GM21447 (cell line): ENCODE measurements around the gene WDR86.

Source experiments
- ATAC-seq: cut with Tn5 transposase; IDR thresholded peaks from one replicate; pipeline ENCODE4 v1.9.1; 2021; ENCODE audit not compliant: unreplicated experiment

WDR86 gene

DNA sequence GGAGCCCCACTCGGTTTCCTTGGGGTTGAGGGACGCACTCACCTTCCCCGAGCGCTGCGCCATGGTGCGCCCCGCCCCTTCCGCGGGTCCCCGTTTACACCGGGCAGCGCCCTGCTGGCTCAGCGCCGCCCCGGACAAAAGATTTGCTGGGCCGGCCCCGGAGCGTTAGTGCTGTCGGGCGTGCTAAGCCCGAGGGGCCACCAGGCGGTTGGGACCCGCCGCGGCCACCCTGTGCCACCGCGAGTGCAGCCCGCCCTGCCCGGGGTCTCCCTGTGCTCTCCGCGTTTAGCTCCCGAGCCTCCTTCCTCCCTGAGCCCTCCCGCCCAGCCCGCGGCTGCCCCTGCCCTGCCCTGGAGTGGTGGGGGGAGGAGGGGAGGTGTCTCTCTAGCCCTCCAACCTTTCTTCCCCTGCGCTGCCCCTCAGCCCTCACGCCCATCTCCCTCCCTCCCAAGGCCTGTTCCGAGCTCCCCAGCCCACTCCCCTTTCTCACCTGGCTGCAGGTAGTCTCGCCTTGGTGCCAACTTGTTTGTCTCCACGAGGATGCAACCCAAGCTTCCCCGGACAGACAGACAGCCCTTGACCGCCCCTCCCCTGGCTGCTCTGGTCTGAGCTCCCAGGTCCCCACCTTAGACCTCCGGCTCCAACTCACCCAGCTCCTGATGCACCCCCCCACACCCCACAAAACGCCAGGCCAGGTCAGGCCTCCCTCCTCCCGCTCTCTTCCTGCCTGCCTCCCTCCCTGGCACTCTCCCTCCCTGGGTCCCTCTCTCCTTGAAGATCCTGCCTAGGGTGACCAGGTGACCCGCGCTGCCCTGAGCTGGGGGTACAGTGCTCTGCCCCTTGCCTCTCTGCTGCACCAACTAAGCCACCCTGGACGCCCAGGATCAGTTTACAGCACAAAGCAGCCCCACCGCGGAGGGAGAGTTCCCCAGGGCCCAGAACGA lies 30.3 kb upstream of the WDR86 start, which contains the start of gene CRYGN:
TSS of gene CRYGN (minus strand) at position 287 of the 944 bp plus-strand sequence. CDS start at position 63, 224 bp downstream.
- ATAC-seq = no peak

DNA sequence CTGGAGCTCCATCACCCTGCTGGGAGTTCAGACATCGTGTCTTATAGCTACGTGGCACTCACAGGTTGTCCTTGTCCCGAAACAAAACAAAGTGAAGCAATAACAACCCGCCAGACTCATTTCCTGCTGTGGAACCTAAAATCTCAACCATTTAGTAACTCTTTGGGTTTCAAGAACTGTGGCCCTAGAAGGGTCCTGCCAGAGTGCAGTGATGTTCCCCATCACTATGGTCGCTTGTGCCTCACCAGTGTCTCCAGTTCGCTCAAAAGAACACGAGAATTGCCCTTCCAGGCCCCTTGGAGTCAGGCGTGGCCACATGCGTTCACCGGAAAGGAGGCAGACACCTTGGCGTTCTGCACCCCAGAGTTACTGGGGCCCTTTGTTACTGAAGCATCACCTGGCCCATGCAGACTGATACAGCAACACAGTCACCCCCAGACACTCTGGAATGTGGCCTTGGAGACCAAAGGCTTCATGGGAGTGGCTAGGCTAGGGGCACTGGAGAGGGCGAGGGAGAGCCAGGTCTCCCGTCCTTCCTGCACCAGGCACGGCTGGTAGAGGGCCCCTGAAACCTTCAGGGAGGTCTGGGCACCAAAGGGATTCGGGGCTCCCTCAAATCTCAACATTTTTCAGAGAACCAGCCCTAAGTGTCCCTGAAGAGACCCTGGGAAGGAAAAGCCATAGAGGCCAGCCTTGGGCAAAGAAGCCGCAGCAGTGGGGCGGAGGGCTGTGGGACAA lies 29.2 kb upstream of the WDR86 start:
- ATAC-seq = no peak

DNA sequence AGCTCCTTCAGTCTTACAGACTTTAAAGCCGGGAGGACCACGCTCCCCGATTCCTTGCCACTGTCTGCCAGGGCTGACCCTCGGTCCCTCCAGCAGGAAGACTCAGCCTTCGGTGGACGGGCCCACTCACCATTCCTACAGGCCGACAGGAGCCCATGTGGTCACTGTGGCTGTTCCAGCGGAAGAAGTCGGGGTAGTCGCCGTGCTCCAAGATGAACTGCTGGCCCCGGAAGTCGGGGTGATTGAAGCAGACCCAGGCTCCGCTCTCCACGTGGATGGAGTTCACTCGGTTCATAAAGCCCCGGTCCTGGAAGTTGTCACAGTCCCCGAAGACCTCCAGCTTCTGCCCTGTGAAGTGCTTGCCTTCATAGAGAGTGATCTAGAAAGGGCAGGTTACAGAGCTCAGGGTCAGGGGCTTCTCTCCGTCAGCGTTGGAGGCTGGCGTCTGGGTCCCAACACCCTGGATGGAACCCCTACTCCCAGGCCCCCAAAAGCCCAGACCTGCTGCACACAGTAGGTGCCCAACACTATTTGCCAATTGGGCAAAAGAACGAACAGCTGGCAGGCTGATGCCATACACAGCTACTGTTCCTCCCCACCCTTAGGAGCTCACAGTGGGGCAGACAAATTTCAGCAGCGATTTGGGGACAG lies 28.2 kb upstream of the WDR86 start:
- no peak for ATAC-seq

DNA sequence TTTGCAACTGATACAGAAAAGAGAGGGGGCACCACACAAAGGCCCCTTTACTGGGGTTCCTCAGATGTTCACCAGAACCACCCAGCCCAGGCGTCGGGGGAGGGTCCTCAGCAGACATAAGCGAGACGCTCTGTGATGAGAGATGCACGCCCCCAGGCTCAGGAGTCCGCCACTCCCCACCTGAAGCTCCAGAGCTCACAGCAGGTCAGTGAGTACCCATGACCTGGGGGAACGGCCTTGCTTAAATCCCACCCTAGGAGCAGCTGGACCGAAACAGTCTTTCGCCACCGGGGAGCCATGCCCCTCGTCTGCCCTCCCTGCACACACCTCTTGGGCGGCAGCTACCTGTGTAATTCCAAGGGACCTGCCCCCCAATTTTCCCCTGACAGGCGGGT lies 27.3 kb upstream of the WDR86 start:
- no peak for ATAC-seq

DNA sequence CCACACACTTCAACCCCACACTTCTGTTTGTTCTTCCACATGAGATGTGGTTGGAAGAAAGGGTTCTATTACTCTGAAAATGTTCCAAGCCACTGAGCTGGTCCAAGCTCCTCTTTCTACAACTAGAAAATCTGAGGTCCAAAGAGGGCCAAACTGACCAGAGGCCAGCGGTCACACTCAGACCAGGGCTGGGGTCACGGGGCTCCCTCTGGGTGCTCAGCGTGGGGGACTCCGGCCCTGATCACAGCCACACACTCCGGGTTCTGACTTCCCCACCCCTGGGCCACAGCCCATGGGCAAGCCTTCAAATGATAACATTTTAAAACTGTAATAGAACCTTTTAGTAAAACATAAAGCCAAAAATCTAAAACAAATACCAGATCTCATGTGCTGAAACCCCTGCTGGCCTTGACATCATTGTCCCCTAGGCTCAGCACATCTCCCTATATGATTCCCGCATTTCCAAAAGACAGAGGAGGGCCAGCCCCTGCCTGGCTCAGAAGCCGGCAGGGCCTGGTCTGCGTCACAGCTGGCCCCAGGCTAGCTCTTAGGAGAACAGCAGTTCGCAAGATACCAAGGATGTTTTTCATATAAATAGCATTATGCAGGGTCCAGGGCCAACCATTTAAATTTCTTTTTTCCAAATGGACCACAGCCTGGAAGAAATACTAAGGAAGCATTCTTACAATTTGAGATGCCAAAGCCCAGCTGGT lies 26.8 kb upstream of the WDR86 start:
- ATAC-seq = no peak

DNA sequence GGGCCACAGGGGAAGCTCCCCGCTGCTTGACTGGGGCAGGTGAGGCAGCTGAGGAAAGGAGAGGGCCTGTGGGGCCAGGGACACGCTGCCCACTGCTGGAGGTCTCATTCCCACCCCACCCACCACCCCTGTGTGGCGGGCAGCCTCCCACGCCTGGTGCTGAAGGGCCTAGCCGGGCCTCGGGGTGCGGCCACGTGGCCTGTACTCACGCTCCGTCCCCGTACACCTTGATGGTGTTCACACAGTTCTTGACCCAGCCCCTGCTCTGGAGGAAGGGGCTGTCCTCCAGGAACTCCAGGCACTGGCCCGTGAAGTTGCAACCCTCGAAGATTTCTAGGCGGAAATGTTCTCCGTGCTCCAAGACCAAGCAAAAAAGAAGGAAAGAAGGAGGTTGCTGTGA lies 26.1 kb upstream of the WDR86 start:
- no peak for ATAC-seq

DNA sequence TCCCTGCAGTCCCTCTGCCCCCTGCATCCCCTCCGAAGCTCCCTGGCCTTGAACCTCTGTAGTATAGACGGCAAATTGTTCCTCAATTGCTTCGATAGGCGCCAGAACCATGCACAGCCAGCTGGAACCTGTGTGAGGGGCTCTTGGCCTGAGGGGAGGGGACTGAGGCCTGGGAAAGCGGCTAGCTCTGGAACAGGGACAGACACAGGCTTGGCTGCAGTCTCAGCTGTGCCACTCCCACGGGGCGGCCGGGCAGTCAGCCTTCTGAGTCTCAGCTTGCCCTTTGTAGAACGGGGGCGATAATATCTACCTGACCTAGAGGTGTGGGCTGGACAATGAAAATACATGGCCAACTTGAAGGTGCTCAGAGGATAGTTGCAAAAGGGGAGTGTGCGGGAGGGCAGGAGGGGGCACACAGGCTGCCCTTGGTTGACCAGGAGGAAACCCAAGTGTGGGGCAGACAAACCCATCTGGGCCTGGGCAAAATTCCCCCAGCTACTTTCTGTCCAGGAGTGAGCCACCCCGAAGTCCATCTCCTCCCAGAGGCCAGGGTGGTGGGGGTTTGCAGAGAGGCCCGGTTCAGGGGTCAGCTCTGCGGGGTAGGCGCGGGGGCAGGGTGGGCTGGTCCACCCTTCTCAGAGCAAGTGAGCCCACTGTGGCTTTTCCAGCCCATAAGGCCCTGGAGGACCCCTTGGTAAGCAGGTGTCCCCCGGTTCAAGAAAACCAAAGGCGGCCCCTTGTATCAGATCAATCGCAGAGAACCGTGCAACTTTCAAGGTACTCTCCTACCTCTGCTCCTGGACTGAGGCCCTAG lies 25.5 kb upstream of the WDR86 start:
- no peak for ATAC-seq

DNA sequence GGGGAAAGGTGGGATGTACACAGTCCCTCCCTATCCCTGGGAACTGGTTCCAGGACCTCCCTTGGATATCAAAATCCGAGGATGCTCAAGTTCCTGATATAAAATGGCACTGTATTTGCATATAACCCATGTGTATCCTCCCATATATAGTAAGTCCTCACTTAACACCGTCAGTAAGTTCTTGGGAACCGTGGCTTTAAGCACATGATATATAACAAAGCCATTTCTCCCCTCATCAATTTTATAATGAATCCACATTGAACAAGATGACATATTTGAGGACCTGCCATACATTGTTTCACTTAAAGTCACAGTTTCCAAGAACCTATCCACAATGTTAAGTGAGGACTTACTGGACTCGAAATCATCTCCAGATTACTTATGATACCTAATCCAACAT lies 24.7 kb upstream of the WDR86 start:
- no peak for ATAC-seq

DNA sequence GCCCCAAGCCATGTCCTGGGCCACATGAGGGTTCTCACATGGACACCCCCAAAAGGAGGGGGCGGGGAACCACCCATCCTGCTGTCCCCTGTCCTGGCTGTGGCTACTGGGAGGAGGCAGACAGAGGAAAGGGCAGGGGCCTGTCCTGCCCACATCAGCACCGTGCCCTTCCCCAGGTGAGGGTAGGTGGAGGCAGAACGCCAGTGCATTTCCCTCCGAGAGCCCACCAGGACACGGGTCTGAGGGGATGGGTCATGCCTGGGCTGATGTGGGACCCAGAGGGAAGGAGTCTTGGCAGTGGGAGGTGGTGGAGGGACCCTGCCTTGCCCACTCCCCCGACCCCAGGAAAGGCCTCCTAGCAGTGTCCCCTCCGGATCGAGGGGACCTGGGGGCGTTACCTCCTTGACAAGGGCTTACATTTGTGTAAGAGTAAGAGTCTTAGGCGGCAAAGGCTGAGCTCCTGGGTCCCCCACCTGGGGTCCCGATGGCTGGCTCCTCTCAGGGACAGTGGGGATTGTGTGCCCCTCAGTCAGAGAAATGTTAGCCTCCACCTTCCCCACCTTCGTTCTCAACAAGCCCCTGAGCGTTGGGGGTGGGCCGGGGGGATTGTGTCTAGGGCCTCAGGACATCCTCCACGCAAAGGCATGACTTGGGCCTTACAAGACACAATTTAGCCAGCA lies 24.0 kb upstream of the WDR86 start:
- no peak for ATAC-seq

DNA sequence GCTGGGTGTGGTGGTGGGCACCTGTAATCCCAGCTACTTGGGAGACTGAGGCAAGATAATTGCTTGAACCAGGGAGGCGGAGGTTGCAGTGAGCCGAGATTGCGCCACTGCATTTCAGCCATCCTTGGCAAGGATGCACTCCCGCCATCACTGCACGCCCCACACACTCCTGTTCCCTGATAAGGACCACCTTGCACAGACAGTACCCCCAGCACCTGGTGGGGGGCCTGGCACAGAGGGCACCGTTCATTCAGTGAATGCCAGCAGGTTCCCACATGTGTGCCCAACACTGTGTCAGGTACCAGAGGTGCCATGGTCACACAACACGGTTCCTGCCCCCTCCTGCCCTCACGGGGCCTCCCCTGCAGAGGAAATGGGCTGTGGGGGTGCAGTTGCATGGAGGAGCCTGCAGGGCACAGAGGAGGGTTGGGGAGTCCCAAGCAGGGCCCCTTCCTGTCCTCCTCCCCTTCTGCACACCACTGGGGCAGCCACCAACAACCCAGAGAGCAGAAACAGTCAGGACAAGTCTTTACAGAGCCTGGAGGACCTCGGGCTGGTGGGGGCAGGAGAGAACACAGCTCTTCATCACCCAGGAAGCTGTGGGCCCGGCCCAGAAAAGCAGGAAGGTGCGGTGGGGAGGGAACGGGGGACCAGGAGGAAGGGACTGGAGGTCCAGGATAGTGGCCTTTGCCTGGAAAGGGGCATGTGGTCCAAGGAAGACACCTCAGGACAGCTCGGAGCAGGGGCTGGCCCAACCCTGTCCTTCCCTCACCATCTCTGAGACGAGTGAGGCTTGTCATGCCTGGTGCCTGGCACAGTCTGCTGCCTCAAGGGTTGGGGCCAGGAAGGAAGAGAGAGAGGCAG lies 23.1 kb upstream of the WDR86 start:
- ATAC-seq = peak; percentile 50

DNA sequence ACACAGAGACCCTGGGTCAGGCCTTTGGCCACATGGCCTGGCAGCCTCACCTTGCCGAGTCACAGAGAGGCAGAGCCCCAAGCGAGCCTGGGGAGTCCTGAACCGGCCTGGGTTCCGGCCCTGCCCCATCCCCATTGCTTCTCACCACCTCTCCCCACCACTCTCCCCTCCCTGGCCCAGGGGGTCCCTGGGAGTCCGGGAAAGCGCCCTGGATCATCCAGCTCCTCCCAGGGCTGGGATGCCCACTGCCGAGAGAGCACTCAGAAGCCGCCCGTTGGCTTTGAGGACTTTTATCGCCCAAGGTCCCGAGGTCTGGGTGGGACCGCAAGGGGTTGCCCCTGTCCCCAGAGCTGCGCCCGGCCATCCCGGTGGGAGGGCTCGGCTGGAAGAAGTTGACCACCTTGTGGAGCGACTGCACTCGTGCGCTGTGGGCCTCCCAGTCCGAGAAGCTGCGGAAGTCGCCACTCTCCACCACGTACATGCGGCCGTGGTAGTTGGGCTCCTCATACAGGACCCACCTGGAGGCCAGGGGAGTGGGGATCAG lies 22.0 kb upstream of the WDR86 start:
- ATAC-seq = no peak

DNA sequence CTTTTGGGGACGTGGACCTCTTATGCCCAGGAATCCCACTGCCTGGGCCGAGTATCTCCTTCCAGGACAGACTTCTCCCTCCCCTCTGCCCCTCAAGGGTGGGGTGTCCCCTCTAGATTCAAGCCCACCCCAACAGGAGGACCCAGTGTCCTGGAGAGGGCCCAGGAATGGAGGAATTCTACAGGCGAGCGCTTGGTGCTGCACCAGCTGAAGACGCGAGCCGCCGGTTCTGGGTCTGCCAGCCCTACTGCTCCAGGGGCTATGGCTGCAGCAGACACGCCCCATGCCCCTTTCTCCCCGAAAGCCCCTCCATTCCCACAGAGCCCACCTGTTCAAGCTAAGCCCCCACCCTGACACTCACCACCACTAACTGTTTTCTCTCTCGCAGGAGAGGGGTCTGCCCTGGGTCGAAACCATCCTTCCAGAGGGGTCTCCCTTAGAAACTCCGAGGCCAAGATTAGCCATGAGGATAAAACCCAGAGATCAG lies 21.5 kb upstream of the WDR86 start:
- ATAC-seq = no peak

DNA sequence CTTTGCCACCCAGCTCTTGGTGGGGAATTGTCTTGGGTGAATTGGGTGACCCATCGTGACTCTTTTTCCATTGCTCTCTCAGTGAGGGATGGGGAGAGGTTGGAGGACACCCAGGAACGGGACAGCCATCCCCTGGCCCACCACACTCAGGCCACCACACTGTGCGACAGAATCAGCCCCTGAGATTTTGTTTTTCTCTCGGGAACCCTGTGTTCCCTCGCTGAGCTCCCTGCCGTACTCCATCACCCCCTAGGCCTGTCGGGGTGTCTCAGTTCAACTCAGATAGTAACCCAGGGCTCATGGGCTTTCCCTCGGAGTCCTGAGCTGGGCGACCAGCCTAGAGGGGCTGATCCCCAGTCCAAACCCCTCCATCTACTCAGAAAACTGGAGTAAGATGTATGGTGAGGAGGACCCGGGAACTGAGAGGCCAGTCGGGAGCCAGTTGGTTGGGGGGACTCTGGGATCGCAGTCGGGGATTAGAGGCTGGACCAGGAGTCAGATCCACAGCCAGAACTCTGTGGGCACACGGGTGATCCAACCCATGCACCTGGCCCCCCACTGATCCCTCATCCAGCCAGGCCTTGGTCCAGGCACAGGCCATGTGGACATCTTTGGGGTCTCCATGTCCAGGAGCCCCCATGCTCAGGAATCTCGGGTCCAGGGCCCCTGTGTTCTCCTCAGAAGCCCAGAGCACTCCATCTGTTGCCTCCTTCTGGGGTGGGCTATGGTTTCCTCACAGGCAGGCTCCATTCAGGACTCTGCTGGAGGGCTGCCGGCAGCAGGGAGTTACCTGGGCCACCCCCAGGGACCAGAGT lies 20.8 kb upstream of the WDR86 start:
- no peak for ATAC-seq

DNA sequence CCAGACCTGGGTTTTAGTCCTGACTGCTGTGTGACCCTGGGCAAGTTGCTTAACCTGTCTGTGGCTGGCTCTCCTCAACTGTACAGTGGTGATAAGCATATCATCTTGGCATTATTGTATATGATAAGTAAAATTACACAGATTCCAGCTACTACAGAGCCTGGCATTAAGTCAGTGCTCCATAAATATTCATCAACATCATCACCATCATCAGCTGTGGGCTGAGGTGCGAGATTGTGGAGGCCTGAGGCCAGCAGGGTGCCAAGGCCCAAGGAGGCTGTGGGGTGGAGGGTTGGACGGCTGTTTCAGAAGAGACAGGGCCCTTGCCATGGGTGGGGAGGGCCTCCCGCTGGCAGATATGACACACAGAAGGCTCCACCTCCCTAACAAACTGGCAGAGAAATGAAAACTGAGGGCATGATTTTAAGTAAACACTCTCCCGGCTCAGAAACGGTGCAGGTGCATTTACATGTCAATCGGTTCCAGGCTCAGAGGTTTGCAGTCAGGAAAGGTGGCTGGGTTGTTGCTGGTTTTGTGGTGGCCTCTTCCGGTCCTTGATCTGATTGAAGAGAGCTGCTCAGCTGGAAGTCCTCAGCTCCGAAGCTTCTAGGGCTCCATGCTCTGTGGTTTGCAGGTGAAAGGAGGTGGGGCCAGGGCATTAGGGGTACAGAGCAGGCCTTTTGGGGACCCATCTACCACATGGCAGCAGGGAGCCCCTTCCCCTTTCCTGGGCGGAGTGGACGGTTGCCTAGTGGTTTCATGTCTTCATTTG lies 19.9 kb upstream of the WDR86 start:
- ATAC-seq = peak; percentile 72

DNA sequence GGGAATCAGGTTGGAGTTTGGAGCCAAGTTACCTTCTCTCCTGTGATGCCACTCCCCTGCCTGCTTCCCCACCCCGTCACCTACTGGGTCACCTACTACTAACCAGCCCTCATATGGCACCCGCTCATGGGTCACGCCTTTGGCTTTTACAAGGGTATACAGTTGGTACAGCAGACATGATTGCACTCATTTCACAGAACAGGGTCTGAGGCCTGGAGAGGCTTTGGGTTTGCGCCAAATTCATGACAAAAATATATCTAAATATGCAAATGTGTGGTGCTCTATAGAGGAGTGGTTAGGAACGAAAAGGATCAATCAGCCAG lies 19.4 kb upstream of the WDR86 start:
- ATAC-seq = no peak

DNA sequence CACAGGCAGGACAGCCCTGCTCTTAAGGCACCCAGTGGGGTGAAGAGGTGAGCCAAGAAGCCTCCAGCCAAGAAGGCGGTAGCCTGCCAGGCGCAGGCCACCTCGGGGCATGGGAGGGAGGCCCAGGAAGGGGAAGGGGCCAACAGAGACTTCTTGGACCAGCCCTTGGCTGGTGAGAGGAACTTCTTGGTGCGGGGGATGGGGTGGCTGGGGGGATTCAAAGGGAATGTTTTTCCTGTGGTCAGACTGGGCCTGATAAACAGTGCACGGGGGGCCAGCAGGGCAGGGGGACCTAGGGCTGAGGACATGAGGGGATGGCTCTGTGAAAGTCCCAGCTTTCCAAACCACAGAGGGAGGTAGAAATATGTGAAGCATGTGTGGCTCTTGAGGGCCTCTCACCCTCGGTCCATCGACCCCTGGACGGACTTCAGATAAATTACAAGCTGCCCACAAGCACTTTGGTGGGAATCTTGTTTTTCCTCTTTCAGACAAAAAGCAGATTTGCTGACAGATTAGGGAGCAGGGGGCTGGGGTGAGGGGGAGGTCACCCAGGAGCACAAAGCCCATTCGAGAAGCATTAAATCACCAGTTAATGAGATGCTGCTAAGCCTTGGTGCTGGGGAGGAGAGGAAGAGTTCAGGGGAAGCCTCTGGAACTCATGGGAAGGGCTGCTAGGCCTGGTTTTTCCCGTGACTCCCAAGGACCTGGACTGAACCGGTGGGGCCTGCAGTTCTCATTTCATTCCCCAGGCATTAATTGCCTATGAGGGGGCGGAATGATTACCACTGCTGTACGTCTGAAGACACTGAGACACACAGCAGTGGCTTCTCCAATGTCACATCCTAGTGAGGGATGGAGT lies 18.8 kb upstream of the WDR86 start:
- no peak for ATAC-seq
